Dermis microvascular lymphatic vessel endothelial cell (primary cell): ENCODE measurements around the gene MATN3. TPM values are rescaled to one million over a fixed set of nuclear protein-coding genes. Genes with fewer than 3 reads are reported as not detected.
A peak's percentile ranks its signal among the peaks of the same experiment; 100 is the strongest.

ENCODE experiments used
- DNase-seq, 2 donors: peaks; one replicate each; pipeline versions ENCODE4 v3.0.0 to v3.0.0-alpha.2; 2010; ENCODE audit warnings: low read depth in 2 of 2
- total RNA-seq: library from RNA; depleted of rRNA; stranded (reverse); fragments of >200 nt; gene quantifications from 2 replicates; pipeline ENCODE4 v1.2.1, GENCODE V29; 2014

The MATN3 gene
- total RNA-seq, 1 donor from 2014 or later = 1.0 TPM

- no peak for DNase-seq
Measured at GRCh38 chr2:20001361-20001863, 11.1 kb downstream of the MATN3 start.

- DNase-seq = no peak
Measured at GRCh38 chr2:19993731-19994130, 18.7 kb downstream of the MATN3 start.

- no peak for DNase-seq
Measured at GRCh38 chr2:19991895-19992294, 20.6 kb downstream of the MATN3 start.

- no peak for DNase-seq
Measured at GRCh38 chr2:19990416-19990728, 22.1 kb downstream of the MATN3 start.

GRCh38 chr2:19989667-19990415 is 22.6 kb downstream of the MATN3 start, which contains the start of gene WDR35:
Gene WDR35, minus strand, starts transcription at chr2:19990105. Its CDS starts 90 bp downstream, at chr2:19990015.
- DNase-seq = peak in 1 of 2 donors; percentile 40

- DNase-seq = no peak
Measured at GRCh38 chr2:19989342-19989666, 23.2 kb downstream of the MATN3 start.

GRCh38 chr2:19988600-19988999 is 23.9 kb downstream of the MATN3 start:
- DNase-seq = no peak

- DNase-seq = no peak
Measured at GRCh38 chr2:19987936-19988335, 24.5 kb downstream of the MATN3 start.

- no peak for DNase-seq
Measured at GRCh38 chr2:19982268-19982667, 30.2 kb downstream of the MATN3 start.

- DNase-seq = peak in 1 of 2 donors; percentile 60
Measured at GRCh38 chr2:19979932-19980331, 32.5 kb downstream of the MATN3 start.

GRCh38 chr2:19973466-19973865 is 39.0 kb downstream of the MATN3 start:
- DNase-seq = no peak

- peak in 1 of 2 donors; percentile 52 for DNase-seq
Measured at GRCh38 chr2:19971691-19972090, 40.8 kb downstream of the MATN3 start.

GRCh38 chr2:19963386-19963785 is 49.1 kb downstream of the MATN3 start:
- no peak for DNase-seq

GRCh38 chr2:19955544-19956422 is 56.7 kb downstream of the MATN3 start:
- peak; percentile 65 to 85 for DNase-seq

- DNase-seq = peak in 1 of 2 donors; percentile 48
Measured at GRCh38 chr2:19949071-19949470, 63.4 kb downstream of the MATN3 start.

- DNase-seq = no peak
Measured at GRCh38 chr2:19947184-19947940, 65.1 kb downstream of the MATN3 start.

- DNase-seq = no peak
Measured at GRCh38 chr2:19944205-19944845, 68.1 kb downstream of the MATN3 start.

GRCh38 chr2:19943189-19943588 is 69.3 kb downstream of the MATN3 start:
- DNase-seq = no peak

GRCh38 chr2:19942199-19942598 is 70.3 kb downstream of the MATN3 start:
- no peak for DNase-seq
